Lung (tissue), 12 donors: ENCODE measurements around the gene COPS9. TPM values are rescaled to one million over a fixed set of nuclear protein-coding genes. Genes with fewer than 3 reads are reported as not detected.

ENCODE experiments used
- ATAC-seq: fragments of 200-7000 bp; cut with Tn5 transposase; one replicate; pipeline ENCODE4 v1.9.1; 2020; ENCODE audit warnings: moderate number of reproducible peaks; ENCODE audit not compliant: insufficient read depth, low FRiP score
- DNase-seq, 3 donors: peaks; one replicate each; pipeline ENCODE4 v3.0.0-alpha.2; 2013 to 2017
- H3K27ac ChIP-seq, 2 donors: one replicate each; pipeline ENCODE4 v1.5.1; 2013; ENCODE audit warnings: mild to moderate bottlenecking in 2 of 2, moderate library complexity in 2 of 2, control low read depth in 1 of 2, inconsistent platforms in 1 of 2, low read depth in 1 of 2, low read length in 1 of 2
- H3K27me3 ChIP-seq, 3 donors: one replicate each; pipeline ENCODE4 v1.5.1; 2013; ENCODE audit warnings: low read length in 2 of 3; ENCODE audit not compliant: control insufficient read depth in 3 of 3, insufficient read depth in 3 of 3
- H3K36me3 ChIP-seq, 4 donors: one replicate each; pipeline ENCODE4 v1.5.1; 2013; ENCODE audit warnings: low read length in 4 of 4, mild to moderate bottlenecking in 1 of 4, moderate library complexity in 1 of 4; ENCODE audit not compliant: control insufficient read depth in 4 of 4, insufficient read depth in 4 of 4
- H3K4me1 ChIP-seq, 5 donors: one replicate each; pipeline ENCODE4 v1.5.1; 2013; ENCODE audit warnings: low read length in 5 of 5, mild to moderate bottlenecking in 2 of 5, moderate library complexity in 1 of 5; ENCODE audit not compliant: control insufficient read depth in 5 of 5, insufficient read depth in 5 of 5
- H3K4me3 ChIP-seq: one replicate; pipeline ENCODE4 v1.5.1; 2013; ENCODE audit warnings: mild to moderate bottlenecking, control low read depth, moderate library complexity
- H3K9ac ChIP-seq, 2 donors: one replicate each; pipeline ENCODE4 v1.5.1; 2013; ENCODE audit warnings: low read length in 2 of 2, control low read depth in 1 of 2; ENCODE audit not compliant: insufficient read depth in 1 of 2
- H3K9me3 ChIP-seq, 4 donors: one replicate each; pipeline ENCODE4 v1.5.1; 2013; ENCODE audit warnings: low read length in 3 of 4, mild to moderate bottlenecking in 1 of 4, moderate library complexity in 1 of 4; ENCODE audit not compliant: control insufficient read depth in 4 of 4, insufficient read depth in 3 of 4
- CTCF ChIP-seq: IDR thresholded peaks from 2 replicates; pipeline ENCODE4 v1.5.1; 2012; ENCODE audit warnings: mild to moderate bottlenecking; ENCODE audit errors: control extremely low read depth, extremely low read depth
- WGBS, 2 donors: extraction: QIAGEN DNeasy Blood & Tissue Kit; methylation state at CpG; one replicate each; pipeline ENCODE4 v1.1.7; 2013; 5-methylcytosine and 5-hydroxymethylcytosine counted together
- polyA plus RNA-seq, 2 donors: library from polyadenylated mRNA; stranded (reverse); fragments of 200-250 nt; gene quantifications; one replicate each; pipeline ENCODE4 v1.2.1, GENCODE V29; 2013
- total RNA-seq, 2 donors: library from RNA; depleted of rRNA in 1 of 2; stranded (reverse); fragments of >200 nt in 1 of 2; gene quantifications; one replicate each; pipeline ENCODE4 v1.2.1, GENCODE V29; 2014 to 2021
- donor health status: control.
- donor health status: control.
- donor health status: Bipolar disorder and iron deficiency.
- donor health status: healthy.
- donor health status: DM: yes; HTN: yes; CAD: no.

Gene COPS9
- total and polyA plus RNA-seq, 4 donors, result 52.5 to 386 (median 148) TPM

- H3K4me3 ChIP-seq, result no peak overlapping the region
- H3K27ac ChIP-seq, result no peak overlapping the region
- peaks cover 2 to 15% (median 9%) of the 10 kb centered on the region in 5 donors for H3K4me1 ChIP-seq
- H3K27me3 ChIP-seq, result no peaks in the 10 kb centered on the region
- 90% methylated on average over 19 of the region's 19 CpGs for WGBS, 2 donors
- H3K9me3 ChIP-seq, result no peaks in the 10 kb centered on the region
- H3K9ac ChIP-seq, result no peak overlapping the region
- H3K36me3 ChIP-seq, result peaks cover 2 to 9% (median 4%) of the 10 kb centered on the region in 4 donors
- DNase-seq, result peak in 1 of 3 donors; percentile 6
- ATAC-seq, result no peak
- TF ChIP-seq CTCF, result no peak
These were observed 1.6 kb upstream of the COPS9 start for GRCh38 chr2:240137596-240138253.

GRCh38 chr2:240136671-240137292 is 677 bp upstream of the COPS9 start:
- Histone ChIP-seq H3K4me3 (peak overlapping the region; percentile 95), H3K9me3 (no peaks in the 10 kb centered on the region), H3K4me1 (peaks cover 2 to 15% (median 9%) of the 10 kb centered on the region in 5 donors), H3K36me3 (peaks cover 6 to 18% (median 13%) of the 10 kb centered on the region in 4 donors), H3K27me3 (no peaks in the 10 kb centered on the region), H3K9ac (no peak overlapping the region), H3K27ac (peak overlapping the region in 1 of 2 donors; percentile 47)
- TF ChIP-seq CTCF, result no peak
- no peak for ATAC-seq
- DNase-seq, result no peak
- 31 to 32% methylated on average over 36 of the region's 36 CpGs for WGBS, 2 donors

- DNase-seq (no peak), ATAC-seq (no peak)
- H3K27me3 ChIP-seq, result no peaks in the 10 kb centered on the region
- H3K27ac ChIP-seq, result peak overlapping the region; percentile 56 to 68
- peaks cover 2 to 15% (median 9%) of the 10 kb centered on the region in 5 donors for H3K4me1 ChIP-seq
- H3K9me3 ChIP-seq, result no peaks in the 10 kb centered on the region
- peak overlapping the region; percentile 95 for H3K4me3 ChIP-seq
- peak overlapping the region; percentile 65 to 85 for H3K9ac ChIP-seq
- TF ChIP-seq CTCF, result no peak
- peaks cover 7 to 27% (median 18%) of the 10 kb centered on the region in 4 donors for H3K36me3 ChIP-seq
- 1 to 2% methylated on average over 17 of the region's 17 CpGs for WGBS, 2 donors
These were observed 446 bp downstream of the COPS9 start for GRCh38 chr2:240135706-240136012.
